ENCODE measurements around the gene PCK2. TPM values are rescaled to one million over a fixed set of nuclear protein-coding genes. Genes with fewer than 3 reads are reported as not detected.
A peak's percentile ranks its signal among the peaks of the same experiment; 100 is the strongest.

Gene PCK2
- total RNA-seq, 1 experiment from 2014 or later, result 48.9 TPM

- Histone ChIP-seq H2BK120ac (ENCODE audit: low read depth, low read length, poor library complexity, severe bottlenecking) (no peak overlapping the region), H3K14ac (ENCODE audit: insufficient read depth, low read length) (no peak overlapping the region), H3K4me1 (ENCODE audit: insufficient read depth, low read length) (no peaks in the 10 kb centered on the region), H2BK15ac (ENCODE audit: low read depth, low read length) (no peak overlapping the region), H2AK5ac (ENCODE audit: insufficient read length, low read length) (no peak overlapping the region), H3K4ac (ENCODE audit: low read depth, low read length) (no peak overlapping the region), H2AFZ (ENCODE audit: low read length) (no peak overlapping the region), H3K23ac (ENCODE audit: insufficient read length, low read depth, low read length) (no peak overlapping the region), H2BK12ac (ENCODE audit: insufficient read length, low read depth, low read length) (no peak overlapping the region), H3K18ac (ENCODE audit: insufficient read length, low read depth, low read length) (no peak overlapping the region), H4K8ac (replicated peaks; ENCODE audit: insufficient read length, low read depth, low read length) (no peak overlapping the region), H4K20me1 (ENCODE audit: control insufficient read depth, insufficient read depth, insufficient read length) (no peaks in the 10 kb centered on the region), H3K56ac (ENCODE audit: insufficient read length, low read depth, low read length) (no peak overlapping the region), H3K4me2 (ENCODE audit: insufficient read depth, insufficient read length, low read length) (no peak overlapping the region), H2BK20ac (ENCODE audit: low read depth, low read length, poor library complexity, severe bottlenecking) (no peak overlapping the region), H2BK5ac (ENCODE audit: insufficient read length, low read length) (no peak overlapping the region), H3K79me1 (ENCODE audit: insufficient read depth, low read depth, low read length, poor library complexity, severe bottlenecking) (no peaks in the 10 kb centered on the region), H4K5ac (ENCODE audit: insufficient read length, low read depth, low read length) (no peak overlapping the region), H3K23me2 (ENCODE audit: insufficient read length, low read depth, low read length, poor library complexity, severe bottlenecking) (peaks cover 5% of the 10 kb centered on the region), H3T11ph (ENCODE audit: low read length) (no peak overlapping the region), H3K9me3 (ENCODE audit: control insufficient read depth, low read depth, low read length) (no peaks in the 10 kb centered on the region), H3K27me3 (ENCODE audit: insufficient read depth, low read length) (no peaks in the 10 kb centered on the region), H3K9ac (ENCODE audit: extremely low read depth, insufficient read length, low read length) (no peak overlapping the region), H4K91ac (ENCODE audit: insufficient read length, low read depth, low read length) (no peak overlapping the region), H3K79me2 (ENCODE audit: insufficient read depth, low read length) (no peaks in the 10 kb centered on the region), H3K27ac (ENCODE audit: insufficient read length, low read depth, low read length) (no peak overlapping the region)
- TF ChIP-seq, protein P1, sequence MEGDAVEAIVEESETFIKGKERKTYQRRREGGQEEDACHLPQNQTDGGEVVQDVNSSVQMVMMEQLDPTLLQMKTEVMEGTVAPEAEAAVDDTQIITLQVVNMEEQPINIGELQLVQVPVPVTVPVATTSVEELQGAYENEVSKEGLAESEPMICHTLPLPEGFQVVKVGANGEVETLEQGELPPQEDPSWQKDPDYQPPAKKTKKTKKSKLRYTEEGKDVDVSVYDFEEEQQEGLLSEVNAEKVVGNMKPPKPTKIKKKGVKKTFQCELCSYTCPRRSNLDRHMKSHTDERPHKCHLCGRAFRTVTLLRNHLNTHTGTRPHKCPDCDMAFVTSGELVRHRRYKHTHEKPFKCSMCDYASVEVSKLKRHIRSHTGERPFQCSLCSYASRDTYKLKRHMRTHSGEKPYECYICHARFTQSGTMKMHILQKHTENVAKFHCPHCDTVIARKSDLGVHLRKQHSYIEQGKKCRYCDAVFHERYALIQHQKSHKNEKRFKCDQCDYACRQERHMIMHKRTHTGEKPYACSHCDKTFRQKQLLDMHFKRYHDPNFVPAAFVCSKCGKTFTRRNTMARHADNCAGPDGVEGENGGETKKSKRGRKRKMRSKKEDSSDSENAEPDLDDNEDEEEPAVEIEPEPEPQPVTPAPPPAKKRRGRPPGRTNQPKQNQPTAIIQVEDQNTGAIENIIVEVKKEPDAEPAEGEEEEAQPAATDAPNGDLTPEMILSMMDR (conservative IDR thresholded peaks at IDR 0.05), result no peak
- Mint-ChIP-seq H3K4me1 (peaks cover 6 to 7% of the 10 kb centered on the region in 2 experiments; a peak in 3 of 4 replicates), H3K27ac (peak overlapping the region in 2 of 3 experiments; percentile 31 to 48; a peak in 2 of 7 replicates), H3K27me3 (ENCODE audit: low read depth) (no peaks in the 10 kb centered on the region), H3K4me3 (no peak overlapping the region), H3K36me3 (ENCODE audit: insufficient read depth in 1 of 3, low read depth in 3 of 3) (no peaks in the 10 kb centered on the region; a peak in 1 of 7 replicates), H3K9me3 (0 out of 5 replicates have a peak, but pooled peaks cover 0 to 2% of the 10 kb centered on the region in 2 experiments)
- no peak for DNase-seq
- no CpG with 5 or more reads among the region's 7 CpGs for WGBS (ENCODE audit: extremely low coverage, insufficient read length, low lambda C conversion rate)
Measured at GRCh38 chr14:24130717-24131548, 36.8 kb downstream of the PCK2 start.

Data from H9 (cell line).